ENCODE results near the gene ZNF674. TPM values are rescaled to one million over a fixed set of nuclear protein-coding genes. Genes with fewer than 3 reads are reported as not detected.

ZNF674 gene
- 2.3 TPM for total RNA-seq

DNA sequence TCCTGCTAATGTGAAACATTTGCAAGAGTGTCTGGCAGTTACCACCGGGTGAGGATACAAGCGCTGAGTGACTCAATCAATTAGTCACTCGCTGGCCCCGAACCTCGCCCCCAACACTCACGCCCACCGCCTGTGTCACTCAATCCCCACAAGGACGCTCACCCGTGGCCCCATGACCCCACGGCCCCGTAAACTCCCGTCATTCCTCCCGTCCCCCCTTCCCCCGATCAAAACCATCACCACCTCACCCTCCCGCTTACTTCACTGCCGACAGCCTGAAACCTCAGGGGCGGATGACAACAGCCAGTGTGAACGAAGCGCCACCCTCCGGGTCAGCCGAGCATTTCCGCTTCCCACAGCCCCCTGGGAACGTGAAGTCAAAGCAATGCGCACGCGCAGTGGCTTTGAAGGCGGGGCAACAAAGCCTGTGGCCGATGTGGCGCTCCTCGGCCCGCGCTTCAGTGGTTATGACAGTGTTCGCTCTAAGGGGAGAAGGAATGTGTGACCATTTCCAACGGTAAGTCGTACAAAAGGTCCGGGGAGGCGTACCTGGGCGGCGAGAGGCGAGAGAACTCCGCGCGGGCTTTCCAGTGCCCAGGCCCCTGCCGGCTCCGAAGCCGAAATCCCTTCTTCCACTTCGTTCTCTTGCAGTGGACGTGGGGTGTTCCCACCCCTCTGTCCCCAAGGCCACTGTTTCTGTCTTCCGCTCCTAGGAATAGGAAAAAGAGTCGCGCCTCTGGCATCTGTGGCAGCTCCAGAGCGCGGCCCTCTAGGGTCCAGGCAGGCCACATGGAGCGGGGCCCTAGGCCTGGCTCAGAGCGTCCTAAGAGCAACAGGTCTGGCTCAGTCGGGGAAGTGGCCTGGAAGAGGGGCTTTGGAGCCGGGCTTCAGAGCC is at the start of gene ZNF674:
TSS of gene ZNF674 (minus strand) at position 311 of the 895 bp plus-strand sequence. CDS start 3,334 bp downstream, outside the sequence.
- Histone ChIP-seq H3K27ac (peak within 1 kb of the TSS; percentile 75 to 86), H3K4me3 (peak within 1 kb of the TSS; percentile 56 to 80), H3K9me3 (no peaks in the 10 kb centered on the region), H3K27me3 (no peaks in the 10 kb centered on the region), H3K4me1 (peaks cover 0 to 9% of the 10 kb centered on the region in 2 donors), H3K36me3 (no peaks in the 10 kb centered on the region)
- DNase-seq (ENCODE audit: low spot score in 2 of 2) = peak; percentile 60 to 94
- TF ChIP-seq, protein P1, sequence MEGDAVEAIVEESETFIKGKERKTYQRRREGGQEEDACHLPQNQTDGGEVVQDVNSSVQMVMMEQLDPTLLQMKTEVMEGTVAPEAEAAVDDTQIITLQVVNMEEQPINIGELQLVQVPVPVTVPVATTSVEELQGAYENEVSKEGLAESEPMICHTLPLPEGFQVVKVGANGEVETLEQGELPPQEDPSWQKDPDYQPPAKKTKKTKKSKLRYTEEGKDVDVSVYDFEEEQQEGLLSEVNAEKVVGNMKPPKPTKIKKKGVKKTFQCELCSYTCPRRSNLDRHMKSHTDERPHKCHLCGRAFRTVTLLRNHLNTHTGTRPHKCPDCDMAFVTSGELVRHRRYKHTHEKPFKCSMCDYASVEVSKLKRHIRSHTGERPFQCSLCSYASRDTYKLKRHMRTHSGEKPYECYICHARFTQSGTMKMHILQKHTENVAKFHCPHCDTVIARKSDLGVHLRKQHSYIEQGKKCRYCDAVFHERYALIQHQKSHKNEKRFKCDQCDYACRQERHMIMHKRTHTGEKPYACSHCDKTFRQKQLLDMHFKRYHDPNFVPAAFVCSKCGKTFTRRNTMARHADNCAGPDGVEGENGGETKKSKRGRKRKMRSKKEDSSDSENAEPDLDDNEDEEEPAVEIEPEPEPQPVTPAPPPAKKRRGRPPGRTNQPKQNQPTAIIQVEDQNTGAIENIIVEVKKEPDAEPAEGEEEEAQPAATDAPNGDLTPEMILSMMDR (IDR thresholded peaks at IDR 0.05) = peak; percentile 12 to 31 (median 29)
- intact Hi-C loops (cut with DNase I) = loop anchor here (2.0 to 10.0 kb wide), 2 partner anchors 37 to 1671 kb away; partner anchors contain the start of gene KDM6A

DNA sequence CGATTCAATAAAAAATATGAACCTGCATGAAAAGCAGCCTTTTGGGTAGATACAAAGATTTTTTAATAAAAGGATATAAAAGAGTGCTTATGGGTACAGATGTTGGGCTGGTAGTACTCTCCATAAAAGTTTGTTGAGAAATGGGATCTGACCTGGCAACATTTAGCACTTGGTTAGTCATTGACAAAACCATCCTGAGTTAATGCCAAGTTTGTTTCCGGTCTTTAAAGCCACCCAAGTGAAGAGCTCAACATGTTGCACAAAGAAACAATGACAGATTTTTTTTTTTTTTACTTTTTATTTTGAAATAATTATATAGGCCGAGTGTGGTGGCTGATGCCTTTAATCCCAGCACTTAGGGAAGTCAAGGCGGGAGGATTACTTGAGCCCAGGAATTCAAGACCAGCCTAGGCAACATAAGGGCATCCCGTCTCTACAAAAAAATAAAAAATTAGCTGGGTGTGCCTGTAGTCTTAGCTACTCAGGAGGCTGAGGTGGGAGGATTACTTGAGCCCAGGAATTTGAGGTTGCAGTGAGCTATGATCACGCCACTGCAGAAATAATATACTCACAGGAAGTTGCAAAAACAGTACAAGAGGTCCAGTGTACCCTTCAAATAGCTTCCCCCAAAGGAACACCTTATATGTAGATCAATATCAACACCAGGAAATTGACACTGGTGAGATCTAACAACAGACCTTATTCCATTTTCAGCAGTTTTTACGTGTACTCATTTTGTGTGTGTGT is 44.9 kb upstream of the ZNF674 start:
- H3K9me3 ChIP-seq = no peaks in the 10 kb centered on the region
- TF ChIP-seq, protein P1 (IDR thresholded peaks at IDR 0.05) = no peak
- no peak for DNase-seq (ENCODE audit: low spot score in 2 of 2)
- no peaks in the 10 kb centered on the region for H3K36me3 ChIP-seq
- no peak overlapping the region for H3K4me3 ChIP-seq
- no peaks in the 10 kb centered on the region for H3K27me3 ChIP-seq
- intact Hi-C loops (cut with DNase I) = loop anchor here (2.0 kb wide), 1 partner anchor 15 kb away; no protein-coding TSS in a partner anchor
- H3K4me1 ChIP-seq = peaks cover 3 to 18% of the 10 kb centered on the region in 2 donors
- H3K27ac ChIP-seq = peak overlapping the region; percentile 18 to 23

DNA sequence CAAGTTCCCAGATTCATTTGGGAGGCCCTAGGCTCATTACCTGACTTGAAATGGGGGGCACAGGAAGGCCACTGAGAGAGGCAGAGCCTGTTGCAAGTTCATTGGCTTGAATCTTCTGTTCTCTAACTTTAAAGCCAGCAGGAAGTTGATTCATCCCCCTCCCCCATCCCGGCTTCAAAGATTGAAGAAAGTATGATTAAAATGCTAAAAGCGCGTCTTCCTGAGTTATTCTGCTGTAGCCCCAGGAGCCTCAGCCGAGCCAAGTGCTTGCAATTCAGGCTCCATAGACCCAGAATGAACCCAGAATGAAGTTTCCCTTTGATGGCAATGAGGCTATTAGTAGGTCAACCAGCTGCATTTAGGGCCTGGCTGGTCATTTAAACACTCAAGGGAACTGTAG is 43.0 kb upstream of the ZNF674 start:
- peak in 1 of 2 donors; percentile 83 for DNase-seq (ENCODE audit: low spot score in 2 of 2)
- no peaks in the 10 kb centered on the region for H3K36me3 ChIP-seq
- no peaks in the 10 kb centered on the region for H3K9me3 ChIP-seq
- peaks cover 3 to 24% of the 10 kb centered on the region in 2 donors for H3K4me1 ChIP-seq
- intact Hi-C loops (cut with DNase I) = loop anchor here (2.0 kb wide), 1 partner anchor 13 kb away; no protein-coding TSS in a partner anchor
- peak overlapping the region; percentile 60 to 64 for H3K27ac ChIP-seq
- H3K27me3 ChIP-seq = no peaks in the 10 kb centered on the region
- H3K4me3 ChIP-seq = peak overlapping the region in 1 of 2 donors; percentile 6
- TF ChIP-seq, protein P1 (IDR thresholded peaks at IDR 0.05) = no peak

DNA sequence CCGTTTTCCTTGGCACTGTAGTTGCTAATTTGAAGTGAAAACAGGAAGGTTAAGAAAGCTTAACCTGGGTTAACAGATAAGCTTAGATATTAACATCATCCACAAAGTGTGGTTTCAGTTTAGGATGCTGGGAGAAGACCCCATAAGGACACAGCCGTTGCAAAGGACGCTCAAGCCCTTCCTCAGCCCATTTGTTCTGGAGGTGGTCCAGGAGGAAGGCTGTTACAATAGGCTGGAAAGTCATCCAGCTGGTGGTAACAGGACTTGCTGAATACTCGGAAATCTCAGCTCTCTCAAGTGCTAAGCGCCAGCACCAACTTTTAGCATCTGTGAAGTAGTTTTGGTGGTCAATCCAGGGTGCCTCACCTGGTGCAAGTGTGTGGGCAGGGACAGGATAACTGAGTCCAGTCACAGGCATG is 42.5 kb upstream of the ZNF674 start:
- Histone ChIP-seq H3K27ac (peak overlapping the region; percentile 60 to 64), H3K4me1 (peaks cover 3 to 25% of the 10 kb centered on the region in 2 donors), H3K36me3 (no peaks in the 10 kb centered on the region), H3K9me3 (no peaks in the 10 kb centered on the region), H3K27me3 (no peaks in the 10 kb centered on the region), H3K4me3 (peak overlapping the region in 1 of 2 donors; percentile 6)
- DNase-seq (ENCODE audit: low spot score in 2 of 2) = no peak
- intact Hi-C loops (cut with DNase I) = loop anchor here (2.0 kb wide), 1 partner anchor 13 kb away; no protein-coding TSS in a partner anchor
- TF ChIP-seq, protein P1 (IDR thresholded peaks at IDR 0.05) = no peak

DNA sequence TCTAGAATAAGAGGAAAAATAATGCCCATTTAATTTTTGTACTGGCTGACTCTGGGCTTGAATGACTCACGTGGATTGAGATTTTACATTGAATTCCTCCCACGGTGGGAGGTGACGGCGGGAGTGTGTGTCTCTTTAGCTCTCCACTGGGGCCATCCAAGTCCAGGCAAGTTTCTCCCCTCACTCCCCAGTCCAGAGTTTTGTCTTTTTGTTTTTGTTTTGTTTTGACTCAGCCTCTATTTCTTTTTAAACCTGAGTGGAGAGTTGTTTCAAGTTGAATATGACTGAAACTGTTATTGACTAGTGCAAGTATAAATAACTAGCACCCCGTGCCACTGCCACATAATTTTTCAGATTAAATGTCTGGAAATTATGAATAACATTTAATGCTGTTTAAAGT is 41.9 kb upstream of the ZNF674 start:
- H3K27me3 ChIP-seq = no peaks in the 10 kb centered on the region
- intact Hi-C loops (cut with DNase I) = no loop called here
- TF ChIP-seq, protein P1 (IDR thresholded peaks at IDR 0.05) = no peak
- peak overlapping the region; percentile 60 to 64 for H3K27ac ChIP-seq
- H3K4me3 ChIP-seq = peak overlapping the region in 1 of 2 donors; percentile 6
- H3K9me3 ChIP-seq = no peaks in the 10 kb centered on the region
- H3K4me1 ChIP-seq = peaks cover 3 to 28% of the 10 kb centered on the region in 2 donors
- DNase-seq (ENCODE audit: low spot score in 2 of 2) = no peak
- no peaks in the 10 kb centered on the region for H3K36me3 ChIP-seq

Measured in ascending aorta (tissue), 2 donors.